ENCODE results near the gene PRKG1. TPM values are rescaled to one million over a fixed set of nuclear protein-coding genes. Genes with fewer than 3 reads are reported as not detected.

Gene PRKG1
- total and polyA plus RNA-seq, 2 experiments from 2014 or later = 18.2 to 21.1 TPM

GRCh38 chr10:52313933-52314821, 1239.9 kb downstream of the PRKG1 start, which contains the start of gene DKK1:
TSS of gene DKK1 (plus strand) at chr10:52314281. CDS start at chr10:52314435, 154 bp downstream.
- Mint-ChIP-seq H3K4me1 (peaks cover 13% of the 10 kb centered on the region), H3K9me3 (no peaks in the 10 kb centered on the region), H3K27ac (no peak within 1 kb of the TSS), H3K4me3 (peak within 1 kb of the TSS; percentile 72), H3K36me3 (ENCODE audit: low read depth) (no peaks in the 10 kb centered on the region), H3K27me3 (ENCODE audit: insufficient read depth, low read depth, poor library complexity) (peaks cover 69% of the 10 kb centered on the region)
- Histone ChIP-seq H3F3A (replicated peaks; ENCODE audit: low read depth) (no peaks in the 10 kb centered on the region), H3K79me2 (replicated peaks; ENCODE audit: insufficient read depth) (no peaks in the 10 kb centered on the region), H3K4me2 (peak within 1 kb of the TSS; percentile 89), H3K4me1 (ENCODE audit: insufficient read depth) (peaks cover 8% of the 10 kb centered on the region; the same call in 1 of the 2 replicates), H3K9me2 (ENCODE audit: insufficient read depth) (no peaks in the 10 kb centered on the region), H3K4me3 (peak within 1 kb of the TSS; percentile 65), H3K36me3 (ENCODE audit: insufficient read depth) (no peaks in the 10 kb centered on the region), H3K27me3 (ENCODE audit: insufficient read depth) (peaks cover 89% of the 10 kb centered on the region), H2AFZ (peak within 1 kb of the TSS; percentile 91), H3K27ac (ENCODE audit: low read depth) (no peak within 1 kb of the TSS), H4K20me1 (replicated peaks; ENCODE audit: insufficient read depth) (peaks cover 12% of the 10 kb centered on the region; the same call in 1 of the 2 replicates)
- DNase-seq (ENCODE audit: low spot score) (peak; percentile 91), ATAC-seq (peak; percentile 89)
- TF ChIP-seq ETS1 (IDR thresholded peaks at IDR 0.05) (no peak), EZH2 (IDR thresholded peaks at IDR 0.05; ENCODE audit: low read depth, unreplicated experiment) (peak; percentile 51), ZNF114 (CRISPR knock-in tag; IDR thresholded peaks at IDR 0.05) (0 out of 2 replicates have a peak, but pooled peaks have one; percentile 26), EZH2phosphoT487 (IDR thresholded peaks at IDR 0.05; ENCODE audit: unreplicated experiment) (no peak), CREB1 (CRISPR knock-in tag; IDR thresholded peaks at IDR 0.05; ENCODE audit: low read depth) (peak; percentile 33; the same call in 1 of the 2 replicates), POLR2AphosphoS5 (IDR thresholded peaks at IDR 0.05; ENCODE audit: low read depth) (0 out of 2 replicates have a peak, but pooled peaks have one; percentile 19), CTCF (conservative IDR thresholded peaks at IDR 0.05; ENCODE audit: low read depth in 2 of 2) (peak; percentile 81 to 85)

- H3K27me3 Mint-ChIP-seq (ENCODE audit: insufficient read depth, low read depth, poor library complexity) = peaks cover 61% of the 10 kb centered on the region
- Histone ChIP-seq H3K27me3 (ENCODE audit: insufficient read depth) (peaks cover 81% of the 10 kb centered on the region), H3F3A (replicated peaks; ENCODE audit: low read depth) (no peaks in the 10 kb centered on the region), H3K27ac (ENCODE audit: low read depth) (no peak overlapping the region), H4K20me1 (replicated peaks; ENCODE audit: insufficient read depth) (peaks cover 8% of the 10 kb centered on the region; the same call in 1 of the 2 replicates), H3K9me2 (ENCODE audit: insufficient read depth) (no peaks in the 10 kb centered on the region), H3K4me1 (ENCODE audit: insufficient read depth) (peaks cover 8% of the 10 kb centered on the region; the same call in 1 of the 2 replicates), H3K4me3 (peak overlapping the region; percentile 65), H3K36me3 (ENCODE audit: insufficient read depth) (no peaks in the 10 kb centered on the region), H3K79me2 (replicated peaks; ENCODE audit: insufficient read depth) (no peaks in the 10 kb centered on the region), H3K4me2 (peak overlapping the region; percentile 89), H2AFZ (no peak overlapping the region; the same call in 1 of the 2 replicates)
- H3K4me3 Mint-ChIP-seq = peak overlapping the region; percentile 72
- no peak overlapping the region for H3K27ac Mint-ChIP-seq
- ATAC-seq = peak; percentile 15
- H3K4me1 Mint-ChIP-seq = peaks cover 13% of the 10 kb centered on the region
- no peaks in the 10 kb centered on the region for H3K9me3 Mint-ChIP-seq
- no peaks in the 10 kb centered on the region for H3K36me3 Mint-ChIP-seq (ENCODE audit: low read depth)
- DNase-seq (ENCODE audit: low spot score) = peak; percentile 17
- TF ChIP-seq ZNF462 (CRISPR knock-in tag; IDR thresholded peaks at IDR 0.05) = no peak
- TF ChIP-seq STAT1 (IDR thresholded peaks at IDR 0.05; ENCODE audit: unreplicated experiment) = no peak
These were observed 1240.7 kb downstream of the PRKG1 start for GRCh38 chr10:52314822-52315552.

All from GM23338 (cell line).